ENCODE data around the gene CDAN1. TPM values are rescaled to one million over a fixed set of nuclear protein-coding genes. Genes with fewer than 3 reads are reported as not detected.
A peak's percentile ranks its signal among the peaks of the same experiment; 100 is the strongest.

The CDAN1 gene
- total and polyA plus RNA-seq, 2 donors (not counting 1 experiment from before 2014, with no cell fraction given) = 3.0 to 8.9 TPM

- no peaks in the 10 kb centered on the region for H4K20me1 ChIP-seq (ENCODE audit: control insufficient read depth, extremely low read depth, insufficient read depth, low read length)
- H3K9me3 ChIP-seq (ENCODE audit: control insufficient read depth, insufficient read depth, low read depth, low read length) = no peaks in the 10 kb centered on the region
- TF ChIP-seq EZH2 (IDR thresholded peaks at IDR 0.05; ENCODE audit: low read length, missing control alignments) = no peak
- no peak for TF ChIP-seq CTCF (conservative IDR thresholded peaks at IDR 0.05 in 1 of 2, IDR thresholded peaks at IDR 0.05 in 1 of 2; ENCODE audit: low read depth in 1 of 2, low read length in 2 of 2)
These were observed 28.9 kb downstream of the CDAN1 start for GRCh38 chr15:42707873-42708544.

GRCh38 chr15:42707068-42707467 is 29.9 kb downstream of the CDAN1 start:
- no peak overlapping the region for H3K4me2 ChIP-seq (ENCODE audit: extremely low read depth, insufficient read depth, low read length)
- H3K27me3 ChIP-seq (ENCODE audit: control insufficient read depth, insufficient read depth, low read length) = no peaks in the 10 kb centered on the region
- no peak overlapping the region for H2AFZ ChIP-seq (ENCODE audit: low read length)
- H3K4me3 ChIP-seq (replicated peaks in 1 of 4; ENCODE audit: control extremely low read depth in 1 of 4, insufficient read depth in 1 of 4, low read depth in 3 of 4, low read length in 4 of 4) = no peak overlapping the region
- TF ChIP-seq CTCF (conservative IDR thresholded peaks at IDR 0.05 in 1 of 2, IDR thresholded peaks at IDR 0.05 in 1 of 2; ENCODE audit: low read depth in 1 of 2, low read length in 2 of 2) (no peak), EZH2 (IDR thresholded peaks at IDR 0.05; ENCODE audit: low read length, missing control alignments) (no peak)
- H3K36me3 ChIP-seq (ENCODE audit: control insufficient read depth, insufficient read depth, low read length) = no peaks in the 10 kb centered on the region
- no peaks in the 10 kb centered on the region for H4K20me1 ChIP-seq (ENCODE audit: control insufficient read depth, extremely low read depth, insufficient read depth, low read length)
- DNase-seq (ENCODE audit: low read depth in 2 of 2) = peak; percentile 23 to 57
- H3K4me1 ChIP-seq (ENCODE audit: control insufficient read depth, extremely low read depth, insufficient read depth, low read length) = no peaks in the 10 kb centered on the region
- H3K79me2 ChIP-seq (ENCODE audit: control insufficient read depth, insufficient read depth, low read length) = no peaks in the 10 kb centered on the region
- no peak overlapping the region for H3K9ac ChIP-seq (ENCODE audit: insufficient read depth, low read length)
- H3K9me3 ChIP-seq (ENCODE audit: control insufficient read depth, insufficient read depth, low read depth, low read length) = no peaks in the 10 kb centered on the region
- H3K27ac ChIP-seq (ENCODE audit: insufficient read depth, low read length) = no peak overlapping the region

More at GRCh38 chr15:42707873-42708544, 28.9 kb downstream of the CDAN1 start:
- Histone ChIP-seq H3K79me2 (ENCODE audit: control insufficient read depth, insufficient read depth, low read length) (no peaks in the 10 kb centered on the region), H2AFZ (ENCODE audit: low read length) (no peak overlapping the region), H3K36me3 (ENCODE audit: control insufficient read depth, insufficient read depth, low read length) (no peaks in the 10 kb centered on the region), H3K4me3 (replicated peaks in 1 of 4; ENCODE audit: control extremely low read depth in 1 of 4, insufficient read depth in 1 of 4, low read depth in 3 of 4, low read length in 4 of 4) (no peak overlapping the region), H3K4me2 (ENCODE audit: extremely low read depth, insufficient read depth, low read length) (no peak overlapping the region), H3K4me1 (ENCODE audit: control insufficient read depth, extremely low read depth, insufficient read depth, low read length) (no peaks in the 10 kb centered on the region), H3K27ac (ENCODE audit: insufficient read depth, low read length) (no peak overlapping the region), H3K9ac (ENCODE audit: insufficient read depth, low read length) (no peak overlapping the region), H3K27me3 (ENCODE audit: control insufficient read depth, insufficient read depth, low read length) (no peaks in the 10 kb centered on the region)
- DNase-seq (ENCODE audit: low read depth in 2 of 2) = no peak

GRCh38 chr15:42705336-42705735 is 31.6 kb downstream of the CDAN1 start:
- H3K4me3 ChIP-seq (replicated peaks in 1 of 4; ENCODE audit: control extremely low read depth in 1 of 4, insufficient read depth in 1 of 4, low read depth in 3 of 4, low read length in 4 of 4) = no peak overlapping the region
- no peak for DNase-seq (ENCODE audit: low read depth in 2 of 2)
- no peak for TF ChIP-seq CTCF (conservative IDR thresholded peaks at IDR 0.05 in 1 of 2, IDR thresholded peaks at IDR 0.05 in 1 of 2; ENCODE audit: low read depth in 1 of 2, low read length in 2 of 2)
- TF ChIP-seq EZH2 (IDR thresholded peaks at IDR 0.05; ENCODE audit: low read length, missing control alignments) = no peak
- no peaks in the 10 kb centered on the region for H3K9me3 ChIP-seq (ENCODE audit: control insufficient read depth, insufficient read depth, low read depth, low read length)
- H3K36me3 ChIP-seq (ENCODE audit: control insufficient read depth, insufficient read depth, low read length) = no peaks in the 10 kb centered on the region
- no peaks in the 10 kb centered on the region for H3K79me2 ChIP-seq (ENCODE audit: control insufficient read depth, insufficient read depth, low read length)
- no peak overlapping the region for H2AFZ ChIP-seq (ENCODE audit: low read length)
- H4K20me1 ChIP-seq (ENCODE audit: control insufficient read depth, extremely low read depth, insufficient read depth, low read length) = no peaks in the 10 kb centered on the region
- H3K4me1 ChIP-seq (ENCODE audit: control insufficient read depth, extremely low read depth, insufficient read depth, low read length) = no peaks in the 10 kb centered on the region
- H3K4me2 ChIP-seq (ENCODE audit: extremely low read depth, insufficient read depth, low read length) = no peak overlapping the region
- no peaks in the 10 kb centered on the region for H3K27me3 ChIP-seq (ENCODE audit: control insufficient read depth, insufficient read depth, low read length)
- no peak overlapping the region for H3K27ac ChIP-seq (ENCODE audit: insufficient read depth, low read length)
- no peak overlapping the region for H3K9ac ChIP-seq (ENCODE audit: insufficient read depth, low read length)
